ENCODE data around the gene ESRRG.

DNA sequence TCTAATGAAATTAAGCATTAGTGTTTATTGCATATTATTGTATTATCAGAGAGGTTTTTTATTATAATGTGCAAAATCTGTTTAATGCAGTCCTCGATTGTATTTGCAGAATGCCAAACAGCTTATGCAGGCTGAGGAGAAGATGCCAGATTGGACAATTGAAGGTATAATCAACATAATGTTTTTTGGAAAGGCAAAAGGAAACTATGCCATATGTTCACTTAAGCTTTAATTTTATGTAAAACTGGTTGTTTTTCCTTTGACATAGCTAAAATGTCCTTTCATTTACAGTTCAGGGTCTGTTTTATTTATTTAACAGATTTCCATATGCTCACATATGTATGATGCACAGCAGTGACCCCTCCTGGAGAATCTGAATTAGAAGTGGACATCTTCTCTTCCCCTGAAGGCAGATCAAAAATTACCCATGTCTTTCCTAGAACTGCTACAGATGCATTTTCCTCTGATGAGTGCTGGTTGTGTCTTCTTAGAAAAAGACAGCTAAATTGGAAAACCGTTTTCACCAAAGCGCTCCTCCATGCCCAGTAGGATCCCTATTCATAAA, 156.5 kb downstream of the ESRRG start:
- peak; percentile 41 for TF ChIP-seq CTCF (IDR thresholded peaks at IDR 0.05; ENCODE audit: low read depth, low read length, missing input control)
- TF ChIP-seq SP1 (IDR thresholded peaks at IDR 0.05) = no peak
- no peak for TF ChIP-seq EGR1 (IDR thresholded peaks at IDR 0.05; ENCODE audit: low read depth in 2 of 2)
- TF ChIP-seq JUND (IDR thresholded peaks at IDR 0.05) = no peak
- TF ChIP-seq YY1 (IDR thresholded peaks at IDR 0.05) = no peak
- TF ChIP-seq GABPA (IDR thresholded peaks at IDR 0.05 in 1 of 2, conservative IDR thresholded peaks at IDR 0.05 in 1 of 2) = no peak
- TF ChIP-seq, protein P1, sequence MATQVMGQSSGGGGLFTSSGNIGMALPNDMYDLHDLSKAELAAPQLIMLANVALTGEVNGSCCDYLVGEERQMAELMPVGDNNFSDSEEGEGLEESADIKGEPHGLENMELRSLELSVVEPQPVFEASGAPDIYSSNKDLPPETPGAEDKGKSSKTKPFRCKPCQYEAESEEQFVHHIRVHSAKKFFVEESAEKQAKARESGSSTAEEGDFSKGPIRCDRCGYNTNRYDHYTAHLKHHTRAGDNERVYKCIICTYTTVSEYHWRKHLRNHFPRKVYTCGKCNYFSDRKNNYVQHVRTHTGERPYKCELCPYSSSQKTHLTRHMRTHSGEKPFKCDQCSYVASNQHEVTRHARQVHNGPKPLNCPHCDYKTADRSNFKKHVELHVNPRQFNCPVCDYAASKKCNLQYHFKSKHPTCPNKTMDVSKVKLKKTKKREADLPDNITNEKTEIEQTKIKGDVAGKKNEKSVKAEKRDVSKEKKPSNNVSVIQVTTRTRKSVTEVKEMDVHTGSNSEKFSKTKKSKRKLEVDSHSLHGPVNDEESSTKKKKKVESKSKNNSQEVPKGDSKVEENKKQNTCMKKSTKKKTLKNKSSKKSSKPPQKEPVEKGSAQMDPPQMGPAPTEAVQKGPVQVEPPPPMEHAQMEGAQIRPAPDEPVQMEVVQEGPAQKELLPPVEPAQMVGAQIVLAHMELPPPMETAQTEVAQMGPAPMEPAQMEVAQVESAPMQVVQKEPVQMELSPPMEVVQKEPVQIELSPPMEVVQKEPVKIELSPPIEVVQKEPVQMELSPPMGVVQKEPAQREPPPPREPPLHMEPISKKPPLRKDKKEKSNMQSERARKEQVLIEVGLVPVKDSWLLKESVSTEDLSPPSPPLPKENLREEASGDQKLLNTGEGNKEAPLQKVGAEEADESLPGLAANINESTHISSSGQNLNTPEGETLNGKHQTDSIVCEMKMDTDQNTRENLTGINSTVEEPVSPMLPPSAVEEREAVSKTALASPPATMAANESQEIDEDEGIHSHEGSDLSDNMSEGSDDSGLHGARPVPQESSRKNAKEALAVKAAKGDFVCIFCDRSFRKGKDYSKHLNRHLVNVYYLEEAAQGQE (IDR thresholded peaks at IDR 0.05) = no peak
